GM19035 (cell line): ENCODE results near the gene TBXAS1.
"Not testable (repeated sequence)": the region's sequence is repeated elsewhere in the genome, so short reads cannot be mapped to it uniquely, and the experiment has no call there.

Experiments
- ATAC-seq: cut with Tn5 transposase; IDR thresholded peaks from one replicate; pipeline ENCODE4 v1.9.1; 2021; ENCODE audit not compliant: unreplicated experiment

The TBXAS1 gene

GRCh38 chr7:139825666-139826290, 3.3 kb upstream of the TBXAS1 start:
- ATAC-seq = no peak

DNA sequence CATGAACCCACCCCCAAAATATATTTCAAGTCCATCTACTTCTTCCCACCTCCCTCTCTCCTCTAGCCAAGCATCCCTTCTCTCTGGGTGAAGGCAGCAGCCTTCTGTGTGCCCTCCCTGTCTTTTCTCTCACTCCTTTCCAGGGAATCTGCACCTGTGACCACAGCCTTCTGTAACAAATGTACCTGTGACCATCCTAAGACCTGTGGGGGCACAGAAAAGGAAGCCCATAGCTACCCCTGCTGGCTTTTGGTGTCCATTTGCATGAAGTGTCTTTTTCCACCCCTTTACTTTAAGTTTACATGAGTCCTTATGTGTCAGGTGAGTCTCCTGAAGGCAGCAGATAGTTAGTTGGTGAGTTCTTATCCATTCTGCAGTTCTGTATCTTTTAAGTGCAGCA, 2.0 kb upstream of the TBXAS1 start:
- ATAC-seq = no peak

- no peak for ATAC-seq
These were observed 618 bp upstream of the TBXAS1 start for GRCh38 chr7:139828446-139828845.

DNA sequence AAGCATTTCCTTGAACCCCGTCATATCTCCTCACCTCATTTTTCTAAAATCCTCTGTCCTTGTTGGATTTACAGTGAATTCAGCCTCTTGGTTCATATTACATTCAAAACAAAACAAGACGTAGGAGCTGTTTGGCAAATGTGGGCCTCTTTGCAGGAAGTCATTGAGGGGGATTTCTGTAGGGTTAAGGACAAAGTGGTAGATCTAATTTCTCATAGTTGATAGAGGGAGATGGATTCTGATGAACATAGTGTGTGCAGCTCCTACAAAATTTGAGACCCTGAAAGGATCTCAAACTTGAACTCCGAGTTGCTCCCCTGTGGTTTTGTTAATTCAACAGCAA, 682 bp downstream of the TBXAS1 start:
- no peak for ATAC-seq

DNA sequence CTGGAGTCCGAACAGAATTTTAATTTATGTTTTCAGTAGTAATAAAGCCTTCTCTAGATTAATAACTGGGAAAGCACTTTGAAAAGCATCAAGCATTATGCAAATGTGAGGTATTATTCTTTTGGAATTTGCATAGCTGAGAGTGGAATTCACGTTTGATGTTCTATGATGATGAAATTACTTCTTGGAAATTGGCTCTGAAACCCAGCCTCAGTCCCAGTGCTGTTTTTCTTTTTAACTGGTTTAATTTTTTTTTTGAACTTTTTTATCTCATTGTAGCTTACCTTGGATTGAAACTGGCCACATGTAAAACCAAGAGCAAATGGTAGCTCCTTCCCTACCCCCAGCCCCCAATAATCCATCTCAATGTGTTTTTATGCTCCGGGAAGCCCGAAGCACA, 1.2 kb downstream of the TBXAS1 start:
- peak; percentile 14 for ATAC-seq

GRCh38 chr7:139830782-139831501, 1.9 kb downstream of the TBXAS1 start:
- peak; percentile 66 for ATAC-seq

DNA sequence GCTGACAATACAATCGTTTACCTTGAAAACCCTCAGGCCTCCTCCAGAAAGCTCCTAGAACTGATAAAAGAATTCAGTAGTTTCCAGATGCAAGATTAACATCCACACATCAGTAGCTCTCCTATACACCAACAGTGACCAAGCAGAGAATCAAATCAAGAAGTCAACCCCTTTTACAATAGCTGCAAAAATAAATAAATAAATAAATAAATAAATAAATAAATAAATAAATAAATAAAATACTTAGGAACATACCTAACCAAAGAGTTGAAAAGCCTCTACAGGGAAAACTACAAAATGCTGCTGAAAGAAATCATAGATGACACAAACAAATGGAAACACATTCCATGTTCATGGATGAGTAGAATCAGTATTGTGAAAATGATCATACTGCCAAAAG, 6.8 kb downstream of the TBXAS1 start:
- not testable (repeated sequence) for ATAC-seq

DNA sequence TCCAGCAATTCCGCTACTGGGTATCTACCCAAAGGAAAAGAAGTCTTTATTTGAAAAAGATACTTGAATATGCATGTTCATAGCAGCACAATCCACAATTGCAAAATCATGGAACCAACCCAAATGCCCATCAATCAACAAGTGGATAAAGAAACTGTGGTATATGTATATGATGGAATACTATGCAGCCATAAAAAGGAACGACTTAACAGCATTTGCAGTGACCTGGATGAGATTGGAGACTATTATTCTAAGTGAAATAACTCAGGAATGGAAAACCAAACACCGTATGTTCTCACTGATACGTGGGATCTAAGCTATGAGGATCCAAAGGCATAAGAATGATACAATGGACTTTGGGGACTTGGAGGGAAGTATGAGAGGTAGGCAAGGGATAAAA, 8.2 kb downstream of the TBXAS1 start:
- not testable (repeated sequence) for ATAC-seq

DNA sequence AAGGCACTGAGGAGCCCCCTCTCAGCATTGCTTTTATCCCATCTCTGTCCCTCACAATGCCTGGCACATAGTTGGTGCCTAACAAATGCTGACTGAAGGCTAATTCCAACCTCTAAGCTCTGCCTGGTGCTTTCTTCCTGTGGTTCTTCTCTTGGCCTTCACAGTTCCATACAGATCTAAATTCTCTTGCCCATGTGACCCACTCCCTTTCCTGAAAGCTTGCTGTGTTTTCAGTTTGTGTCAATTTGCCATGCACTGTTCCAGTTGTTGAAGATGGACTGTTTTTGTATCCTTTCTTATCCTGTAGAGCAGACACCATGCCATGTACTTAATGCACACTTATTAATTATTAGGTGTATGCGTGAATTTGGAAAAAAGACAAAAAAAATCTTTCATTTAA, 9.2 kb downstream of the TBXAS1 start:
- ATAC-seq = no peak

DNA sequence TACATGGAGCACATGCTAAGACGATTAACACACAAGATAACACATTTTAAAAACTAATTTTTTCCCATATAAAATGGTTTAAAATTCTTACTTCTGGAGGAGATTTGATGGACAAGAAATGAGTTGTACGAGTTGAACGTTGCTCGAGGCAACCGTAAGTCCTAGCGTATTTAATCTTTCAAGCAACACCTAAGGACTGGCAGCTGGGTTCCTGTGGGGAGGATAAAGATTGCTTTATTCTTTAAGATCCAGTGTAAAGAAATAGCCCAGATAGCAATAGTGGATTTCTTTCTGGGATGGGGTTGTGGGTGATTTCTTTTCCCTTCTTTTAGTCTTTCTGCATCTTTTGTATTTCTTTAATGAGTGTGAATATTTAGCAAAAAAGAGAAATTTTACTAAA, 9.8 kb downstream of the TBXAS1 start:
- no peak for ATAC-seq

- ATAC-seq = no peak
These were observed 11.7 kb downstream of the TBXAS1 start for GRCh38 chr7:139840776-139841175.

DNA sequence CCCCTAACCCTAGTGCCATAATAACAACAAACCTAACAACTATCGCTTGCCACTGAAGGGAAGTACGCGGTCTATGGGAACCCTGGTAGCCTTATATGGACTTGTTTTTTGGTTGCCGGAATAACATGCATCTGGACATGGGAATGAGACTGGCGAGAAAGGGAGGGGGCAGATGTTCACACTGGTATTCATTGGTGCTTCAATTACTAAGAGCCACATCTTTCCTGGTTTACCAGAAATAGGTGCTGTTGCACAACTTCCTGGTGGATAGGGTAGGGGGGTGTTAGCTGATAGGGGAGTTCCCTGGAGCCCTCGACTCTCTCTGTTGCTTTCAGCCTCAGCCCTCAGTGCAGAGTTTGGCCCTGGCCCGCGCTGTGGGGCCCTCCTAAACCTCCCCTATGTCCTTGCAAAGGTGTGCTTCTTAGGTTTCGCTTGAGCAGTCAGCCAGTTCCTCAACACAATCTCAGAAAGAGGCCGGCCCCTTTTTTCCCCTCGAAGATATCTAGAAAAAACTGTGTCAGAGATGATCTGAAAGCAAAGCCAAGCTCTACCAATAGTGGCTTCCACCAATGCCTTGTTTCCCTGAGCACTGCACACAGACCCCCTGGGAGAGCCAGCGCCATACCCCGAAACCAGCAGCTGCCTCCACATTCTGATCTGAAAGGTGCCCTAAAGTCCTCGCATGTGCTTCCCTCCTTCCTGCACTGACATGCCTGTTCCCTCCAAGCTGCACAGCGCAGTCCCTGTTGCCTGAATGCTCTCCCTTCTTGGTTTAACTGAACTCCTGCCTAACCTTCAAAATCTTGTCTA, 13.5 kb downstream of the TBXAS1 start:
- ATAC-seq = peak; percentile 72

DNA sequence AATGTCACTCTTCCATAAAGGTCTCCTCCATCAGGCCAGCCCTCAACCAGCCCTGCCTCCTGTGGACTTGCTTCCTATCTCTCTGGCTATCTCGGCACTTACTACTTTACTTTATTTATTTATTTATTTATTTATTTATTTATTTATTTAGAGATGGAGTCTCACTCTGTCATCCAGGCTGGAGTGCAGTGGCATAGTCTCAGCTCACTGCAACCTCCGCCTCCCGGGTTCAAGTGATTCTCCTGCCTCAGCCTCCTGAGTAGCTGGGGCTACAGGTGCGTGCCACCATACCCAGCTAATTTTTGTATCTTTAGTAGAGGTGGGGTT, 14.1 kb downstream of the TBXAS1 start:
- ATAC-seq = not testable (repeated sequence)

DNA sequence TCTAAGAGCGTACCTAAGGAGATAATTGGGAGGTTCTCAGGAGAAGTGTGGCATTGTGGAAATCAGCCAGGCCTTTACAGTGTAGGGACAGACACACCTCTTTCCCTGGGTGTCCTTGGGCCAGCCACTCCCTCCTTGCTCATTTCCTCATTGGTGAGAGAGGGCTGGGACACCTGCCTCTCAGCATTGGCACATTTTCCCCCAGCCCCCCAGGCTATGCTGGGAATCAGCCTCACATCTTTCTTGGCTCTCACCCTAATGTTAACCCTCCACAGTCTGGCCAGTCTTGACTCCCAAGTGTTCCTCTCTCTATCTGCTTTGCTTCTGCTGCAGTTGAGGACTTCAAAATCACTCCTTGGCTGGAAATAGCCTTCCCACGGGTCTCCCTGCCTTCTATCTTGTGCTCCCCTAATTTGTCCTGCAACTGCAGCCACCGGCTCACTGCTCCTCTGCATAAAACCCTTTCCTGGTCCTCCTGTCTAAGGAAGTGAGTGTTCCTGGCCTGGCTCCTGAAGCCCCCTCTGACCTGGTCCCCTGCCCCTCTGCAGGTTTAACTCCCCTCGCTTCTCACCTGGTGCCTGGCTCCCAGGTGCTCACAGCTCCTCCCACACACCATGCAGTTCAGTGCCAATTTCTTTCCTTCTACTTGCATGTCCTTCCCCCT, 15.8 kb downstream of the TBXAS1 start:
- ATAC-seq = no peak

DNA sequence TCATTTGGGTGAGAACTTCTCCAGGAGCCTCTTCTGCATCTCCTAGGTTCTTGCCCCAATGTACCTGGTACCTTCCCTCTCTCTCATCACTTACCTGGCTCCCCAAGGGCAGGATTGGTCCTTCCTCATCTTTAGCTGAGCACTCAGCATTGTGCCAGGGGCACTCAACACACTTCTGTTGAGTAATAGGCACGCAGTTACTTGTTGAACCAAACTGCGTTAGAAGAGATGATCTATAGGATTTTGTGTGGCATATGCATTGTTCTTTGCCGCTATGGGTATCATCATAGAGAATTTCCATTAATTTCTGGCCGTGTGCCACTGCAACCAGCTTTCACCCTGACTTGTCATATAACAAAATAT, 16.4 kb downstream of the TBXAS1 start:
- no peak for ATAC-seq

DNA sequence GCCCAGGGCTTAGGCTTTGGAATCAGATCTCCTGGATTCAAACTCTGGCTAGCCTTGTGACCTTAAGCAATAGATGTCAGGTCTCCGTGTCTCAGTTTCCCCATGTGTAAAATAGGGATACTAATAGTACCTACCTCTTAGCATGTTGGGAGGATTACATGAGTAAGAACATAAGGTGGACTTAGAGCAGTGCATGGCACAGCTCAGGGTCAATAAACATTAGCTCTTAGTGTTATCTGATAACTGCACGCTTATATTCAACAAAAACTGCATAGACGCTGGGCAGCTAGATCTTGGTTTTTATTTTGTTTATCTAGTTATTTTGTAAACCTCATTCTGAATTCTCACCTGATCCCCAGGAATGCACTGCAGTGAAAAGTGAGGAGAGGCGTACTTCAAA, 17.2 kb downstream of the TBXAS1 start:
- no peak for ATAC-seq

GRCh38 chr7:139848274-139848673, 19.2 kb downstream of the TBXAS1 start:
- no peak for ATAC-seq

- no peak for ATAC-seq
These were observed 21.8 kb downstream of the TBXAS1 start for GRCh38 chr7:139850906-139851305.

- no peak for ATAC-seq
These were observed 22.9 kb downstream of the TBXAS1 start for GRCh38 chr7:139851770-139852481.

- ATAC-seq = no peak
These were observed 23.4 kb downstream of the TBXAS1 start for GRCh38 chr7:139852482-139852845.

DNA sequence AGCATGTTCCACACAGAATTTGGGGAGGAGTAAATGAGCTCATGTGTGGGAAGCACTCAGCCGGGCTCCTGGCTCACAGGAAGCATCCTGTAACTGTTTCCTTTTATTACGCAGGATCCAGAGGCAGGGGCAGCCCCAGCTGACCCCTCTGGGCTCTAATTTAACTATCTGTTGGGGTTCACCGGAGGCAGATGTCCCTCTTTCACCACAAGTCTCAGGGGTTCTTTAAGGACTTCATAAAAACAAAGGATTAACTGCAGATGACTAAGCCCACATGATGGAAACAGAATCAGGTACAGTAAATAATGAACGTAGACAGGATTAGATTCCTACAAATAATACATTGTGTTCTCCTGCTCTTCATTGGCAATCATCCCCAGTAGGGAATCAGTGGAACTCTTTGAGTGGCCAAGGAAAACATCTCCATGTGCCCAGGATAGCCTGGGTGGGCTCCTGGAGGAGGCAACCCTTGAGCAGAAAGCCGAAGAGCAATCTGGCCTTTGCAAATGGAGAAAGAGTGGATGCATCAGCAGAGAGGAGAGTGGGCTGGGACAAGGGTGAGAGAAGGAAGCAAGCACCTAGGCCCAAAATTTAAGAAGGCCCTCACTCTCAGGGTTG, 24.6 kb downstream of the TBXAS1 start:
- no peak for ATAC-seq
